HepG2 (cell line): ENCODE measurements around the gene DPM2. TPM values are rescaled to one million over a fixed set of nuclear protein-coding genes. Genes with fewer than 3 reads are reported as not detected.

ENCODE experiments used
- CEBPG ChIP-seq: IDR thresholded peaks from 2 replicates; pipeline ENCODE4 v1.6.1; 2016
- ELF3 ChIP-seq: IDR thresholded peaks from 2 replicates; pipeline ENCODE4 v1.6.1; 2016; ENCODE audit warnings: missing genetic modification reagents, missing compliant biosample characterization
- ETV5 ChIP-seq: IDR thresholded peaks from 2 replicates; pipeline ENCODE4 v1.6.1; 2018; ENCODE audit warnings: missing biosample characterization, missing genetic modification reagents, inconsistent platforms, borderline replicate concordance
- FOXJ3 ChIP-seq: sonication (generic); formaldehyde crosslinking; IDR thresholded peaks from 2 replicates; pipeline ENCODE4 v1.4.0; 2020; ENCODE audit warnings: missing genetic modification reagents, mild to moderate bottlenecking, borderline replicate concordance
- GATAD2A ChIP-seq: IDR thresholded peaks from 2 replicates; pipeline ENCODE4 v1.6.1; 2016
- HMG20A ChIP-seq: IDR thresholded peaks from 2 replicates; pipeline ENCODE4 v1.6.1; 2016; ENCODE audit warnings: borderline replicate concordance
- HOXA5 ChIP-seq: sonication (generic); formaldehyde crosslinking; IDR thresholded peaks from 2 replicates; pipeline ENCODE4 v1.4.0; 2020; ENCODE audit warnings: missing genetic modification reagents
- KAT8 ChIP-seq: IDR thresholded peaks from 2 replicates; pipeline ENCODE4 v1.6.1; 2016; ENCODE audit warnings: missing genetic modification reagents, missing compliant biosample characterization
- MAFF ChIP-seq: IDR thresholded peaks from 2 replicates; pipeline ENCODE4 v1.6.1; 2011; ENCODE audit warnings: low read depth, low read length, improper control_type of control experiment
- MATR3 ChIP-seq: sonication (generic); formaldehyde crosslinking; IDR thresholded peaks from 2 replicates; pipeline ENCODE4 v1.4.0; 2020; ENCODE audit warnings: missing genetic modification reagents
- NFKBIZ ChIP-seq: IDR thresholded peaks from 2 replicates; pipeline ENCODE4 v1.6.1; 2018; ENCODE audit warnings: missing genetic modification reagents, missing compliant biosample characterization
- RARA ChIP-seq: IDR thresholded peaks from 2 replicates; pipeline ENCODE4 v1.6.1; 2016; ENCODE audit warnings: missing genetic modification reagents, missing compliant biosample characterization
- RCOR2 ChIP-seq: IDR thresholded peaks from 2 replicates; pipeline ENCODE4 v1.6.1; 2016; ENCODE audit warnings: missing biosample characterization, missing genetic modification reagents
- RXRB ChIP-seq: IDR thresholded peaks from 2 replicates; pipeline ENCODE4 v1.6.1; 2016; ENCODE audit warnings: borderline replicate concordance, missing genetic modification reagents, missing compliant biosample characterization
- SAFB2 ChIP-seq: sonication (generic); formaldehyde crosslinking; IDR thresholded peaks from 2 replicates; pipeline ENCODE4 v1.5.1; 2020; ENCODE audit warnings: missing genetic modification reagents, low read depth, mild to moderate bottlenecking, borderline replicate concordance
- SRF ChIP-seq: IDR thresholded peaks from 2 replicates; pipeline ENCODE4 v1.6.1; 2011; ENCODE audit warnings: mild to moderate bottlenecking, low read depth, low read length, moderate library complexity
- TAF1 ChIP-seq: sonication (generic); formaldehyde crosslinking; IDR thresholded peaks from 2 replicates; pipeline ENCODE4 v1.4.0; 2020; ENCODE audit warnings: missing genetic modification reagents
- ZBTB21 ChIP-seq: sonication (generic); formaldehyde crosslinking; IDR thresholded peaks from 2 replicates; pipeline ENCODE4 v1.4.0; 2020; ENCODE audit warnings: missing genetic modification reagents
- ZBTB8A ChIP-seq: sonication (generic); formaldehyde crosslinking; IDR thresholded peaks from 2 replicates; pipeline ENCODE4 v1.4.0; 2020; ENCODE audit warnings: mild to moderate bottlenecking, low read depth, missing genetic modification reagents, borderline replicate concordance
- ZMYM3 ChIP-seq: sonication (generic); formaldehyde crosslinking; IDR thresholded peaks from 2 replicates; pipeline ENCODE4 v1.5.1; 2020; ENCODE audit warnings: mild to moderate bottlenecking, missing genetic modification reagents
- ZNF205 ChIP-seq: IDR thresholded peaks from 2 replicates; pipeline ENCODE4 v1.6.1; 2018; ENCODE audit warnings: missing biosample characterization, missing genetic modification reagents
- ZNF331 ChIP-seq: sonication (generic); formaldehyde crosslinking; IDR thresholded peaks from 2 replicates; pipeline ENCODE4 v1.4.0; 2020; ENCODE audit warnings: missing genetic modification reagents
- ZNF335 ChIP-seq: sonication (generic); formaldehyde crosslinking; IDR thresholded peaks from 2 replicates; pipeline ENCODE4 v1.4.0; 2020; ENCODE audit warnings: missing genetic modification reagents
- ZNF768 ChIP-seq: sonication (generic); formaldehyde crosslinking; IDR thresholded peaks from 2 replicates; pipeline ENCODE4 v1.4.0; 2020; ENCODE audit warnings: missing genetic modification reagents
- polyA plus RNA-seq, 8 experiments: library from polyadenylated mRNA; depleted of rRNA in 3 of 8; stranded (reverse) in 7 of 8; unstranded in 1 of 8; fragments of >200 nt; fragmentation: Illumina TruSeq in 4 of 8; extraction: Trizol in 4 of 8; gene quantifications; 2 replicates each; pipeline versions ENCODE4 v1.2.1 to v1.2.3, GENCODE V29; 2011 to 2016; ENCODE audit warnings: low read depth in 4 of 8, missing spikeins in 1 of 8, mixed read lengths in 1 of 8; ENCODE audit not compliant: insufficient read depth in 1 of 8
- total RNA-seq, 5 experiments: library from RNA; depleted of rRNA; stranded (reverse); fragments of >200 nt; fragmentation: Illumina TruSeq; extraction: Trizol; gene quantifications; 2 replicates each; pipeline ENCODE4 v1.2.3, GENCODE V29; 2016; ENCODE audit warnings: low read depth in 1 of 5
- TF ChIP-seq, protein P1 (sequence below): sonication (generic); formaldehyde crosslinking; IDR thresholded peaks from 2 replicates; pipeline ENCODE4 v1.9.0; 2022; ENCODE audit warnings: missing genetic modification reagents, mild to moderate bottlenecking, borderline replicate concordance
- TF ChIP-seq, protein P2 (sequence below): sonication (generic); formaldehyde crosslinking; IDR thresholded peaks from 2 replicates; pipeline ENCODE4 v1.4.0; 2020; ENCODE audit warnings: missing genetic modification reagents

The DPM2 gene
- total and polyA plus RNA-seq, 2 of the 13 experiments (the other 11 are each of a cell fraction or from before 2014, with no cell fraction given), result 24.8 to 35.3 TPM

- TF ChIP-seq HMG20A (CRISPR knock-in tag) (peak; percentile 67; the same call in 1 of the 2 replicates), CEBPG (CRISPR knock-in tag) (peak; percentile 71), TAF1 (CRISPR knock-in tag) (peak; percentile 41; the same call in 1 of the 2 replicates), ZNF205 (CRISPR knock-in tag) (peak; percentile 48; the same call in 1 of the 2 replicates), RXRB (CRISPR knock-in tag) (0 out of 2 replicates have a peak, but pooled peaks have one; percentile 12), ELF3 (CRISPR knock-in tag) (peak; percentile 49; the same call in 1 of the 2 replicates), GATAD2A (CRISPR knock-in tag) (peak; percentile 74), SRF (no peak), FOXJ3 (CRISPR knock-in tag) (no peak), ZNF331 (CRISPR knock-in tag) (peak; percentile 24; the same call in 1 of the 2 replicates), ZMYM3 (CRISPR knock-in tag) (peak; percentile 79), ZNF768 (peak; percentile 93), ZBTB21 (CRISPR knock-in tag) (0 out of 2 replicates have a peak, but pooled peaks have one; percentile 47), MAFF (peak; percentile 93), RARA (CRISPR knock-in tag) (peak; percentile 26; the same call in 1 of the 2 replicates), ZBTB8A (no peak), SAFB2 (CRISPR knock-in tag) (no peak), MATR3 (CRISPR knock-in tag) (no peak), ETV5 (CRISPR knock-in tag) (peak; percentile 57; the same call in 1 of the 2 replicates), RCOR2 (peak; percentile 75; the same call in 1 of the 2 replicates), HOXA5 (CRISPR knock-in tag) (peak; percentile 34; the same call in 1 of the 2 replicates), KAT8 (CRISPR knock-in tag) (peak; percentile 45; the same call in 1 of the 2 replicates), NFKBIZ (peak; percentile 18; the same call in 1 of the 2 replicates), ZNF335 (peak; percentile 44; the same call in 1 of the 2 replicates)
- TF ChIP-seq, protein P1, sequence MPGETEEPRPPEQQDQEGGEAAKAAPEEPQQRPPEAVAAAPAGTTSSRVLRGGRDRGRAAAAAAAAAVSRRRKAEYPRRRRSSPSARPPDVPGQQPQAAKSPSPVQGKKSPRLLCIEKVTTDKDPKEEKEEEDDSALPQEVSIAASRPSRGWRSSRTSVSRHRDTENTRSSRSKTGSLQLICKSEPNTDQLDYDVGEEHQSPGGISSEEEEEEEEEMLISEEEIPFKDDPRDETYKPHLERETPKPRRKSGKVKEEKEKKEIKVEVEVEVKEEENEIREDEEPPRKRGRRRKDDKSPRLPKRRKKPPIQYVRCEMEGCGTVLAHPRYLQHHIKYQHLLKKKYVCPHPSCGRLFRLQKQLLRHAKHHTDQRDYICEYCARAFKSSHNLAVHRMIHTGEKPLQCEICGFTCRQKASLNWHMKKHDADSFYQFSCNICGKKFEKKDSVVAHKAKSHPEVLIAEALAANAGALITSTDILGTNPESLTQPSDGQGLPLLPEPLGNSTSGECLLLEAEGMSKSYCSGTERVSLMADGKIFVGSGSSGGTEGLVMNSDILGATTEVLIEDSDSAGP (CRISPR knock-in tag), result 0 out of 2 replicates have a peak, but pooled peaks have one; percentile 9
- TF ChIP-seq, protein P2, sequence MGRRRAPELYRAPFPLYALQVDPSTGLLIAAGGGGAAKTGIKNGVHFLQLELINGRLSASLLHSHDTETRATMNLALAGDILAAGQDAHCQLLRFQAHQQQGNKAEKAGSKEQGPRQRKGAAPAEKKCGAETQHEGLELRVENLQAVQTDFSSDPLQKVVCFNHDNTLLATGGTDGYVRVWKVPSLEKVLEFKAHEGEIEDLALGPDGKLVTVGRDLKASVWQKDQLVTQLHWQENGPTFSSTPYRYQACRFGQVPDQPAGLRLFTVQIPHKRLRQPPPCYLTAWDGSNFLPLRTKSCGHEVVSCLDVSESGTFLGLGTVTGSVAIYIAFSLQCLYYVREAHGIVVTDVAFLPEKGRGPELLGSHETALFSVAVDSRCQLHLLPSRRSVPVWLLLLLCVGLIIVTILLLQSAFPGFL (CRISPR knock-in tag), result no peak
These were observed 18.3 kb downstream of the DPM2 start (continued) for GRCh38 chr9:127919253-127919815.
